Prostate gland (tissue), 2 donors: Measurements from ENCODE around the gene IGF2BP3.
"Not testable (repeated sequence)": the region's sequence is repeated elsewhere in the genome, so short reads cannot be mapped to it uniquely, and the experiment has no call there.

Experiments
- POLR2A ChIP-seq: fragments of 450-650 bp; IDR thresholded peaks from one replicate; pipeline ENCODE4 v1.6.1; 2016; ENCODE audit warnings: antibody characterized with exemption, mild to moderate bottlenecking
- POLR2AphosphoS5 ChIP-seq: sonication (generic); formaldehyde crosslinking; IDR thresholded peaks from one replicate; pipeline ENCODE4 v1.6.1; 2017; ENCODE audit warnings: antibody characterized with exemption
- TF ChIP-seq, protein P1 (sequence below), 4 experiments: fragments of 200-600 bp in 2 of 4; fragments of 450-650 bp in 2 of 4; sonication (generic) in 2 of 4; IDR thresholded peaks; 1 replicate in 3 of 4; 2 replicates in 1 of 4; pipeline ENCODE4 v1.5.1; 2016 to 2019; ENCODE audit warnings: antibody characterized with exemption in 4 of 4, mild to moderate bottlenecking in 2 of 4, moderate library complexity in 2 of 4

DNA sequence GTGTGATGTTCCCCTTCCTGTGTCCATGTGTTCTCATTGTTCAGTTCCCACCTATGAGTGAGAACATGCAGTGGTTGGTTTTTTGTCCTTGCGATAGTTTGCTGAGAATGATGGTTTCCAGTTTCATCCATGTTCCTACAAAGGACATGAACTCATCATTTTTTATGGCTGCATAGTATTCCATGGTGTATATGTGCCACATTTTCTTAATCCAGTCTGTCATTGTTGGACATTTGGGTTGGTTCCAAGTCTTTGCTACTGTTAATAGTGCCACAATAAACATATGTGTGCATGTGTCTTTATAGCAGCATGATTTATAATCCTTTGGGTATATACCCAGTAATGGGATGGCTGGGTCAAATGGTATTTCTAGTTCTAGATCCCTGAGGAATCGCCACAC lies 72.2 kb downstream of the IGF2BP3 start:
- TF ChIP-seq POLR2AphosphoS5, POLR2A: not testable (repeated sequence)
- TF ChIP-seq, protein P1, sequence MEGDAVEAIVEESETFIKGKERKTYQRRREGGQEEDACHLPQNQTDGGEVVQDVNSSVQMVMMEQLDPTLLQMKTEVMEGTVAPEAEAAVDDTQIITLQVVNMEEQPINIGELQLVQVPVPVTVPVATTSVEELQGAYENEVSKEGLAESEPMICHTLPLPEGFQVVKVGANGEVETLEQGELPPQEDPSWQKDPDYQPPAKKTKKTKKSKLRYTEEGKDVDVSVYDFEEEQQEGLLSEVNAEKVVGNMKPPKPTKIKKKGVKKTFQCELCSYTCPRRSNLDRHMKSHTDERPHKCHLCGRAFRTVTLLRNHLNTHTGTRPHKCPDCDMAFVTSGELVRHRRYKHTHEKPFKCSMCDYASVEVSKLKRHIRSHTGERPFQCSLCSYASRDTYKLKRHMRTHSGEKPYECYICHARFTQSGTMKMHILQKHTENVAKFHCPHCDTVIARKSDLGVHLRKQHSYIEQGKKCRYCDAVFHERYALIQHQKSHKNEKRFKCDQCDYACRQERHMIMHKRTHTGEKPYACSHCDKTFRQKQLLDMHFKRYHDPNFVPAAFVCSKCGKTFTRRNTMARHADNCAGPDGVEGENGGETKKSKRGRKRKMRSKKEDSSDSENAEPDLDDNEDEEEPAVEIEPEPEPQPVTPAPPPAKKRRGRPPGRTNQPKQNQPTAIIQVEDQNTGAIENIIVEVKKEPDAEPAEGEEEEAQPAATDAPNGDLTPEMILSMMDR (IDR thresholded peaks at IDR 0.05) = not testable (repeated sequence)
